H9 (cell line): ENCODE measurements around the gene C6orf47. TPM values are rescaled to one million over a fixed set of nuclear protein-coding genes. Genes with fewer than 3 reads are reported as not detected.

Source experiments
- DNase-seq: peaks from one replicate; pipeline ENCODE4 v3.0.0-alpha.2; 2017
- H2AFZ ChIP-seq: one replicate; pipeline ENCODE4 v1.6.1; 2013; ENCODE audit warnings: mild to moderate bottlenecking, low read length, control low read depth, moderate library complexity
- H2AK5ac ChIP-seq: 2 replicates; pipeline ENCODE4 v1.6.1; 2013; ENCODE audit warnings: low read length, control low read depth, mixed read lengths; ENCODE audit not compliant: insufficient read length
- H2BK120ac ChIP-seq: one replicate; pipeline ENCODE4 v1.6.1; 2013; ENCODE audit warnings: low read depth, mild to moderate bottlenecking, low read length, control low read depth, inconsistent platforms; ENCODE audit not compliant: poor library complexity, severe bottlenecking
- H2BK12ac ChIP-seq: 2 replicates; pipeline ENCODE4 v1.6.1; 2013; ENCODE audit warnings: low read length, control low read depth, mixed read lengths, low read depth; ENCODE audit not compliant: insufficient read length
- H2BK15ac ChIP-seq: 2 replicates; pipeline ENCODE4 v1.6.1; 2013; ENCODE audit warnings: low read depth, low read length, control low read depth
- H2BK20ac ChIP-seq: one replicate; pipeline ENCODE4 v1.6.1; 2013; ENCODE audit warnings: low read depth, mild to moderate bottlenecking, low read length, control low read depth, inconsistent platforms; ENCODE audit not compliant: poor library complexity, severe bottlenecking
- H2BK5ac ChIP-seq: 2 replicates; pipeline ENCODE4 v1.6.1; 2013; ENCODE audit warnings: low read length, control low read depth, mixed read lengths; ENCODE audit not compliant: insufficient read length
- H3K14ac ChIP-seq: 2 replicates; pipeline ENCODE4 v1.6.1; 2013; ENCODE audit warnings: low read length, control low read depth; ENCODE audit not compliant: insufficient read depth
- H3K18ac ChIP-seq: 2 replicates; pipeline ENCODE4 v1.6.1; 2013; ENCODE audit warnings: low read depth, mild to moderate bottlenecking, mixed read lengths, low read length, control low read depth; ENCODE audit not compliant: insufficient read length
- H3K23ac ChIP-seq: 2 replicates; pipeline ENCODE4 v1.6.1; 2013; ENCODE audit warnings: low read length, control low read depth, mixed read lengths, low read depth; ENCODE audit not compliant: insufficient read length
- H3K23me2 ChIP-seq: 2 replicates; pipeline ENCODE4 v1.6.1; 2013; ENCODE audit warnings: low read depth, mild to moderate bottlenecking, mixed read lengths, low read length, control low read depth; ENCODE audit not compliant: insufficient read length, poor library complexity, severe bottlenecking
- H3K27ac ChIP-seq: 2 replicates; pipeline ENCODE4 v1.5.1; 2013; ENCODE audit warnings: low read length, control low read depth, mixed read lengths, low read depth; ENCODE audit not compliant: insufficient read length
- H3K27me3 ChIP-seq: 2 replicates; pipeline ENCODE4 v1.6.1; 2013; ENCODE audit warnings: low read length, control low read depth, inconsistent platforms; ENCODE audit not compliant: insufficient read depth
- H3K4ac ChIP-seq: 2 replicates; pipeline ENCODE4 v1.6.1; 2013; ENCODE audit warnings: low read depth, mild to moderate bottlenecking, control low read depth, inconsistent platforms, low read length, moderate library complexity
- H3K4me1 ChIP-seq: 2 replicates; pipeline ENCODE4 v1.6.1; 2013; ENCODE audit warnings: low read length, control low read depth, inconsistent platforms; ENCODE audit not compliant: insufficient read depth
- H3K4me2 ChIP-seq: 2 replicates; pipeline ENCODE4 v1.6.1; 2013; ENCODE audit warnings: low read length, control low read depth, mixed read lengths; ENCODE audit not compliant: insufficient read length, insufficient read depth
- H3K56ac ChIP-seq: 2 replicates; pipeline ENCODE4 v1.6.1; 2013; ENCODE audit warnings: low read depth, mild to moderate bottlenecking, mixed read lengths, low read length, control low read depth; ENCODE audit not compliant: insufficient read length
- H3K79me1 ChIP-seq: 2 replicates; pipeline ENCODE4 v1.6.1; 2013; ENCODE audit warnings: low read depth, mild to moderate bottlenecking, moderate library complexity, low read length, control low read depth, inconsistent platforms; ENCODE audit not compliant: insufficient read depth, poor library complexity, severe bottlenecking
- H3K79me2 ChIP-seq: 2 replicates; pipeline ENCODE4 v1.6.1; 2013; ENCODE audit warnings: low read length, control low read depth, inconsistent platforms; ENCODE audit not compliant: insufficient read depth
- H3K9ac ChIP-seq: 2 replicates; pipeline ENCODE4 v1.6.1; 2013; ENCODE audit warnings: low read length, control low read depth, mixed read lengths; ENCODE audit not compliant: insufficient read length; ENCODE audit errors: extremely low read depth
- H3K9me3 ChIP-seq: one replicate; pipeline ENCODE4 v1.6.1; 2013; ENCODE audit warnings: low read depth, low read length, inconsistent platforms; ENCODE audit not compliant: control insufficient read depth
- H3T11ph ChIP-seq: one replicate; pipeline ENCODE4 v1.6.1; 2013; ENCODE audit warnings: mild to moderate bottlenecking, low read length, control low read depth, inconsistent platforms
- H4K20me1 ChIP-seq: one replicate; pipeline ENCODE4 v1.6.1; 2013; ENCODE audit not compliant: control insufficient read depth, insufficient read length, insufficient read depth
- H4K5ac ChIP-seq: 2 replicates; pipeline ENCODE4 v1.6.1; 2013; ENCODE audit warnings: low read depth, mild to moderate bottlenecking, mixed read lengths, low read length, control low read depth; ENCODE audit not compliant: insufficient read length
- H4K8ac ChIP-seq: replicated peaks from 2 replicates; pipeline ENCODE4 v1.6.1; 2013; ENCODE audit warnings: low read length, control low read depth, mixed read lengths, low read depth; ENCODE audit not compliant: insufficient read length
- H4K91ac ChIP-seq: 2 replicates; pipeline ENCODE4 v1.6.1; 2013; ENCODE audit warnings: low read depth, mild to moderate bottlenecking, moderate library complexity, mixed read lengths, low read length, control low read depth; ENCODE audit not compliant: insufficient read length
- H3K27ac Mint-ChIP-seq, 3 experiments: 2 replicates in 2 of 3; 3 replicates in 1 of 3; pipeline ENCODE4 v1.8.0; 2020 to 2021; ENCODE audit warnings: mixed read lengths in 3 of 3, mild to moderate bottlenecking in 1 of 3, moderate library complexity in 1 of 3
- H3K27me3 Mint-ChIP-seq: 2 replicates; pipeline ENCODE4 v1.8.0; 2021; ENCODE audit warnings: low read depth, mild to moderate bottlenecking, moderate library complexity, mixed read lengths
- H3K36me3 Mint-ChIP-seq, 3 experiments: 2 replicates in 2 of 3; 3 replicates in 1 of 3; pipeline ENCODE4 v1.8.0; 2020 to 2021; ENCODE audit warnings: low read depth in 3 of 3, mixed read lengths in 3 of 3; ENCODE audit not compliant: insufficient read depth in 1 of 3
- H3K4me1 Mint-ChIP-seq, 2 experiments: 2 replicates each; pipeline ENCODE4 v1.8.0; 2020; ENCODE audit warnings: mixed read lengths in 2 of 2
- H3K4me3 Mint-ChIP-seq, 2 experiments: 2 replicates in 1 of 2; 3 replicates in 1 of 2; pipeline ENCODE4 v1.8.0; 2020 to 2021; ENCODE audit warnings: mild to moderate bottlenecking in 2 of 2, mixed read lengths in 2 of 2, moderate library complexity in 1 of 2
- H3K9me3 Mint-ChIP-seq, 2 experiments: 2 replicates in 1 of 2; 3 replicates in 1 of 2; pipeline ENCODE4 v1.8.0; 2020; ENCODE audit warnings: mild to moderate bottlenecking in 2 of 2, mixed read lengths in 2 of 2, moderate library complexity in 1 of 2
- WGBS: extraction: QIAGEN DNeasy Blood & Tissue Kit; methylation state at CpG from one replicate; pipeline ENCODE4 v1.1.7; 2013; ENCODE audit warnings: missing lambda C conversion rate, low lambda C conversion rate, mixed read lengths; ENCODE audit not compliant: insufficient read length; ENCODE audit errors: extremely low coverage; 5-methylcytosine and 5-hydroxymethylcytosine counted together
- total RNA-seq: library from RNA; stranded (reverse); gene quantifications from 2 replicates; pipeline ENCODE4 v1.2.1, GENCODE V29; 2021
- TF ChIP-seq, protein P1 (sequence below): fragments of 200-600 bp; sonication (generic); conservative IDR thresholded peaks from 3 replicates; pipeline ENCODE4 v1.8.0; 2021; ENCODE audit warnings: antibody characterized with exemption, mild to moderate bottlenecking

The C6orf47 gene
- total RNA-seq, 1 experiment from 2014 or later = 19.0 TPM

DNA sequence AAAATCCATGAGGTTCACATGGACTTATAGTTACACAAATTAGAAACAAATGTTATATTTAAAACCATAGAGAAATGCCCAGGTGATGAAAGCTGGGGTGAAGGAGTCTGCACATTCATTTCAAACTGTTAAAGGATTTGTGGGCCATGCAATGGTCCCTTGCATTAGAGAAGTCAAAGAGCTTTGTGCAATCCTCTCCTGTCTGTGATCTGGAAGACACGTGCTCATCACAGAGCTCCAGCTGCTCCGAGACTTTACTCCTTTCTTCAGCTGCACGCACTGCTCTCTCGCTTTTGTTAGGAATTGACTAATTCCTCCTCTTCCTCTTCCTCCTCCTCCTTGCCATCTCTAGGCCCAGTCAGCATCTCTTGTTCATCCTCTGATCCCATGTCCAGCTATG is 49.6 kb downstream of the C6orf47 start:
- H2BK15ac ChIP-seq = no peak overlapping the region
- H3K27ac ChIP-seq = no peak overlapping the region
- no peak overlapping the region for H3K14ac ChIP-seq
- H3K4me2 ChIP-seq = no peak overlapping the region
- H4K5ac ChIP-seq = no peak overlapping the region
- H3K18ac ChIP-seq = no peak overlapping the region
- DNase-seq = no peak
- no CpG with 5 or more reads among the region's 4 CpGs for WGBS
- H4K8ac ChIP-seq = no peak overlapping the region
- no peak overlapping the region for H3K4ac ChIP-seq
- no peaks in the 10 kb centered on the region for H3K36me3 Mint-ChIP-seq
- TF ChIP-seq, protein P1, sequence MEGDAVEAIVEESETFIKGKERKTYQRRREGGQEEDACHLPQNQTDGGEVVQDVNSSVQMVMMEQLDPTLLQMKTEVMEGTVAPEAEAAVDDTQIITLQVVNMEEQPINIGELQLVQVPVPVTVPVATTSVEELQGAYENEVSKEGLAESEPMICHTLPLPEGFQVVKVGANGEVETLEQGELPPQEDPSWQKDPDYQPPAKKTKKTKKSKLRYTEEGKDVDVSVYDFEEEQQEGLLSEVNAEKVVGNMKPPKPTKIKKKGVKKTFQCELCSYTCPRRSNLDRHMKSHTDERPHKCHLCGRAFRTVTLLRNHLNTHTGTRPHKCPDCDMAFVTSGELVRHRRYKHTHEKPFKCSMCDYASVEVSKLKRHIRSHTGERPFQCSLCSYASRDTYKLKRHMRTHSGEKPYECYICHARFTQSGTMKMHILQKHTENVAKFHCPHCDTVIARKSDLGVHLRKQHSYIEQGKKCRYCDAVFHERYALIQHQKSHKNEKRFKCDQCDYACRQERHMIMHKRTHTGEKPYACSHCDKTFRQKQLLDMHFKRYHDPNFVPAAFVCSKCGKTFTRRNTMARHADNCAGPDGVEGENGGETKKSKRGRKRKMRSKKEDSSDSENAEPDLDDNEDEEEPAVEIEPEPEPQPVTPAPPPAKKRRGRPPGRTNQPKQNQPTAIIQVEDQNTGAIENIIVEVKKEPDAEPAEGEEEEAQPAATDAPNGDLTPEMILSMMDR = no peak
- H3K79me2 ChIP-seq = no peaks in the 10 kb centered on the region
- no peaks in the 10 kb centered on the region for H4K20me1 ChIP-seq
- no peaks in the 10 kb centered on the region for H3K9me3 Mint-ChIP-seq
- H2AFZ ChIP-seq = no peak overlapping the region
- H3K56ac ChIP-seq = no peak overlapping the region
- H2AK5ac ChIP-seq = no peak overlapping the region
- peaks cover 12% of the 10 kb centered on the region; the same call in 1 of the 2 replicates for H3K4me1 ChIP-seq
- no peak overlapping the region for H3K4me3 Mint-ChIP-seq
- no peak overlapping the region for H3T11ph ChIP-seq
- H2BK12ac ChIP-seq = no peak overlapping the region
- no peaks in the 10 kb centered on the region for H3K27me3 Mint-ChIP-seq
- no peaks in the 10 kb centered on the region for H3K27me3 ChIP-seq
- no peak overlapping the region; a peak in 1 of 7 replicates for H3K27ac Mint-ChIP-seq
- H2BK5ac ChIP-seq = no peak overlapping the region
- H3K23ac ChIP-seq = no peak overlapping the region
- H3K4me1 Mint-ChIP-seq = peaks cover 18 to 23% of the 10 kb centered on the region in 2 experiments
- no peaks in the 10 kb centered on the region for H3K79me1 ChIP-seq
- no peak overlapping the region for H3K9ac ChIP-seq
- no peaks in the 10 kb centered on the region for H3K9me3 ChIP-seq
- H2BK20ac ChIP-seq = no peak overlapping the region
- no peak overlapping the region for H2BK120ac ChIP-seq
- no peaks in the 10 kb centered on the region for H3K23me2 ChIP-seq
- H4K91ac ChIP-seq = no peak overlapping the region
